HG03432 (cell line): ENCODE data around the gene ZNF688.
A peak's percentile ranks its signal among the peaks of the same experiment; 100 is the strongest.
"Not testable (repeated sequence)": the region's sequence is repeated elsewhere in the genome, so short reads cannot be mapped to it uniquely, and the experiment has no call there.

Experiments used
- ATAC-seq: cut with Tn5 transposase; IDR thresholded peaks from one replicate; pipeline ENCODE4 v1.9.1; 2021; ENCODE audit warnings: mild to moderate bottlenecking, moderate library complexity; ENCODE audit not compliant: unreplicated experiment

The ZNF688 gene

GRCh38 chr16:30571445-30572322 is at the start of gene ZNF688:
Gene ZNF688, minus strand, starts transcription at chr16:30571714. Its CDS starts 85 bp downstream, at chr16:30571629.
- peak; percentile 74 for ATAC-seq

DNA sequence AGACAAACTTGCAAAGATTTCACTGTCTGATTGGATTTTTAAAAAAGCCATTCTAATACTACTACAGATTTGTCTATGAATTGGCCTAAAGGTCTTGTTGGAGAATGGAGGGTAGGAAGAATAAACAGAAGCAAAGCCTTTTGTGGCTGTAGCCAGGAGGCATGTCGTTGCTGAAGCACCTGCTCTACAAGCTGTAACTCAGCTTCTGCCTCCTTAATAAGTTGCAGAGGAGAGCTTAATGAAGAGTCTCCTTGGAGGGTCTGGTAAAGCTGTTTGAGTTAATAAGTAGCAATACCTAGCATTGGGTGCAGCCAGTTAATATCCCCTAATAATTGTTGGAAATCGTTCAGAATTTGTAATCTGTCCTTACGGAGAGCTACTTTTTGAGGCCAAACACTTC is 48.7 kb upstream of the ZNF688 start:
- no peak for ATAC-seq

DNA sequence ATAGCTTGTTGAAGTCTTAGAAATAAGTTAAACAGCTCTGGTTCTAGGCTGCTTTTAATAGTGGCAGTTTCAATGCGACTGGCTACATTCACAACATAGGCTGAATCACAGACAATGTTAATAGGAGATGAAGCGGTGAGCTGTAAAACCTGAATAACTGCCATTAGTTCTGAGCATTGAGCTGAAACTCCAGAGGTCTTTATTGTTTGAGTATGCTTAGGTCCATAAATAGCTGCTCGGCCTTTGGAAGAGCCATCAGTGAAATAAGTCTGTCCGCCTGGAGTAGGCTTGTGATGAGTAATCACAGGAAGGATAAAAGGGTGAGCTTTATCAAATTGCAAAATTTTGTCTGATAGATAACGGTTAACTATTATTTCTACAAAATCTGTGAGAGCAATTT is 48.1 kb upstream of the ZNF688 start:
- no peak for ATAC-seq

GRCh38 chr16:30619202-30619601 is 47.7 kb upstream of the ZNF688 start:
- ATAC-seq, result no peak

GRCh38 chr16:30615358-30616091 is 44.0 kb upstream of the ZNF688 start:
- no peak for ATAC-seq

DNA sequence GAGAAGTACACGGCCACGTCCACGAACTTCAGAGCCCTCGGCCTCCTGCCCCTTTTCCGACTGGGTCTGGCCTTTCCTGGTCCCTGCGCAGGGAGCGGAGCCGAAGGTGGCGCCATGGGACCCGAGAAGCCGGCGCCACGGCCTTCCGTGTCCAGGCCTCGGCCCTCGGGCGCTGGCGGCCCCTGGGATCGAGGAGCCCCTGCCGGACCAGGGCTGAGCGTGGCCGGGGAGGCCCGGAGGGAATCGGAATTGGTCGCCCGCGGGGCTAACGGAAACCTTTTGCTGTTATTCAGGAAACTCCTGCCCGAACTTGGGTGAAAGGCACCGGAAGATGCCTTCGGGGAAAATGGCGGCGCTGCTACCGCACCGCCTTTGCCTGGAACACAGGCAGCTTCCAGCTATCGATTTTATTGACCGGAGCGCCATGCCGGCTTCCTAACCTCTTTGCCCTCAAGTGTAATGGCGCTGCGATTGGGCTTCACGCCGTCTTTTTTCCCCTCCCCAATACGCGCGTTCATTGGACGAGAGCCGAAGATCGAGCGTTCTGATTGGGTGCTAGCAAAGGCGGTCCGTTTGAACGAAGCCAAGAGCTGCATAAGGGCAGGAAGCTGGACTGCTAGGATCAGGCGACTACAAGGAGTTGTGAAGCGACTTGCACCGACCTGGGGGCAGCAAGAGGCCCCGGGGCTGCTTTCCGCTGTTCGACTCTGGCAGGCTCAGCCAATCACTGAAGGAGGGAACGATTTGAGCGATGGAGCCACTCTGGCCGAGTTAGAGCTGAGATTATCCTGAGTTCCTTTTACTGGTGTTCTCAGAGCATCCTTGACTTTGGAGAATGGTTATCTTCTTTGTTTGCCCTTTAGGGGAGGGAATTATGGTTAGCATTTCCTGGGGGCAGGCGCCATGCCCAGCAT is 38.7 kb upstream of the ZNF688 start, which contains the start of gene ZNF689:
Gene ZNF689, minus strand, starts transcription at position 464 of the 914 bp plus-strand sequence. Its CDS starts 348 bp downstream, at position 116.
- ATAC-seq, result peak; percentile 81

DNA sequence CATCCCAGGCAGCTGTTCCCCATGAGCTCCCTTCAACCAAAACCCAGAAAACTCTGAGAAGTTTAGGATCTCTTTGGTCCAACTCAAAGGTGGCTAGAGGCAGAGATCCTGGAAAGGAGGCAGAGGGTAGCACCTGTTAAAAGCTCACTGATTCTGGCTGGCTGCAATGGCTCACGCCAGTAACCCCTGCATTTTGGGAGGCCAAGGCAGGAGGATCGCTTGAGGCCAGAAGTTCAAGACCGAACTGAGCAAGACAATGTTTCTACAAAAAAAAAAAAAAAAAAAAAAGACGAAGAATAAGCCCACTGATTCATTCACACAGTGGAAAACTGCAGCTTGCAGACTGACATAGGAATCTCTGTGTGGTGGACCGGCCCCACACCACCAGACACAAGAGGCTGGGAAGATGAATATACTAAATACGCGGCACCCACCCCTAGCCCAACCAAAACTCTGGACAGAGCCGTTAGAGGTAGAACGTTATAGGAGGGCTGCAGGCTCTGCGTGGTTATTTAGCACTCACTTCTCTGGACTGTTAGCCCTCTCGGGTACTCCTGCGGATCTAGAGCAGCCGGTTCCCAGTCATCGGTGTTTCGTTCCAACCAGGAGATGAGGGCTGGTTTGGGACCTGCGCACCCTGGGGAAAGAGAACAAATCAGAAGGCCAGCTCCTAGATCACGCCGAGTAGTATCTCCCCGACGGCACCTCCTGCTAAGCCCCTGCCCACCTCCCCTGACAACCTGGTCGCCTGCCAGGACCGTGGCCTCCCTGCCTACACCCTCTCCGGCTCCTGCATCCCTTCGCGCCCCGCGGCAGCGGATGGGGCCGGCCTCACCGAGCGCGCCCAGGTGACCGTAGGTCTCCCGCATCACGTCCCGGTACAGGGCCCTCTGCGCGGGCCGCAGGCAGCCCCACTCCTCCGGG is 37.8 kb upstream of the ZNF688 start:
- peak; percentile 38 for ATAC-seq

DNA sequence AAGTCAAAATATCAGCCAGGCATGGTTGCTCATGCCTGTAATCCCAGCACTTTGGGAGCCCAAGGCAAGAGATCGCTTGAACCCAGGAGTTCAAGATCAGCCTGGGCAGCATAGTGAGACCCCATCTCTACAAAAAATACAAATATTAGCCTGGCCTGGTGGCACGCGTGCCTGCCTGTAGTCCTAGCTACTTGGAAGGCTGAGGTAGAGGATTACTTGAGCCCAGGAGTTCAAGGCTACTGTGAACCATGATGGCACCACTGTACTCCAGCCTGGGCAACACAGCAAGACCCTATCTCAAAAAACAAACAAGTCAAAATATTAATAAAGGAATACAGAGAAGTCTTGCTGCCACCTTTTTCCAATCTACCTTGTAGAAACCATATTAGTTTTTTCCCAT is 34.5 kb upstream of the ZNF688 start:
- no peak for ATAC-seq

GRCh38 chr16:30605158-30605557 is 33.6 kb upstream of the ZNF688 start:
- ATAC-seq, result no peak

GRCh38 chr16:30604316-30604947 is 32.9 kb upstream of the ZNF688 start:
- no peak for ATAC-seq

GRCh38 chr16:30603945-30604315 is 32.4 kb upstream of the ZNF688 start:
- no peak for ATAC-seq

DNA sequence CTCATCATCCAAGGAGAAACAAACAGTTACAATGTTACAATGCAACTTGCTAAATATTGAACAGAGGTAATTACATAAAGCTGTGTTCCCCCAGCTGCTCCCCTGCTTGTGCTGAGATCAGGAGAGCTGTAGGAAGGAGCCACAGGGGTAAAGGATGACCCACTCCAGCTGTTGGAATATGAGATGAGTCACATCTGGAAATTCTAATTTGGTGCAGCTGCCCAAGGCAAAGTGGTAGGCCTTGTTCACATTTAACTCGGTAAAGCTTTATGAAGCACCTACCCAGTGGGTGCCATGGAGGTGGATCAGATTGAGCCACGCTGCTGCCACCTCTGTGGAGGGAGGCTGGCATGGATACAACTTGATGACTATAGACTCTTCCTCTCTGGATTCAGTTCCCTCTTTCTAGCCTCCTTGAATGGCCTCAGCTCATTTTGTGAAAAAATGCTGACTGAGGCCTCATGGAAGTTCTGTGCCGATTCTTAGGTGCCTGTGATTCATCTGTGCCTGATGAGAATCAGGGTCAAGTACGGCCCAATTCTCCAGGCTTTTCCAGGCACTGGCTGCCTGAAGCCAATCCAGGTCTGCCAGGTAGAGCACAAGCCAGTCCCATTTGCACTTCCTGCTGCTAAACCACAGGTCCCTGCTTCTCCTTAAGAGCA is 31.2 kb upstream of the ZNF688 start:
- ATAC-seq, result no peak

DNA sequence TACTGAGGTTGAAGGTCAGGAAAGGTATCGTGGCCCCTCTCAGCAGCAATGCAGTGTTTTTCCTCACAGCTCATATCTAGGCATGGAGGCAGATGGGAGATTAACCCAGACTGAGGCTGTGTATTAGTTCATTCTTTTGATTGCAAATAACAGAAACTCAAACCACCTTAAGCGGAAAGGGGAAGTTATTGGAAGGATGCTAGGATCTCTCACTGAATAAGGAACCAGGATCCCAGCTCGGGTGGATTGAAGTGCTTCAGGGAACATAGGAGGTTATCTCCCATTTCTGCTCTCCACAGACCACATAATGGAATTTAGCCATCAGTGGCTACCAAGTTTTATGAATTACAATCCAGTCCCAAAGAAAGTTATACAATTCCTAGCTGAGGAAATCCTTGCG is 30.5 kb upstream of the ZNF688 start:
- no peak for ATAC-seq

DNA sequence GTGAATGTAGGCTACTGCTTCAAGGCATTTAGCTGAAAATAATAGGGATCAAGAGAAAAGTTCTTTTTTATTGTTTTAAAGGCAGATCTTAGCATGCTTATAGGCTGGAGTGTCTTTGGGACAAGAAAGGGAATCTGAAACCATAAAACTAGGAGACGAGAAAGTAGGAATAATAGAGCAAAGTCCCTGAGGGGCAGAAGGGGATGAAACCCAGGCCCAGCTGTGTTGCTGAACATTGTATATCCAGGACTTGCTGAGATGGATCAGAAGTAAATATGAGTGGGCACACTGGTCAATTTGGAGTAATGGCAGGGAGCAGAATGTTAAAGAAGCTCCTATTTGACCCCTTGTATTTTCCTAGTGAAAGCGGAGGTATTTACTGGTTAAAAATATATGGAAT is 29.4 kb upstream of the ZNF688 start:
- ATAC-seq, result no peak

DNA sequence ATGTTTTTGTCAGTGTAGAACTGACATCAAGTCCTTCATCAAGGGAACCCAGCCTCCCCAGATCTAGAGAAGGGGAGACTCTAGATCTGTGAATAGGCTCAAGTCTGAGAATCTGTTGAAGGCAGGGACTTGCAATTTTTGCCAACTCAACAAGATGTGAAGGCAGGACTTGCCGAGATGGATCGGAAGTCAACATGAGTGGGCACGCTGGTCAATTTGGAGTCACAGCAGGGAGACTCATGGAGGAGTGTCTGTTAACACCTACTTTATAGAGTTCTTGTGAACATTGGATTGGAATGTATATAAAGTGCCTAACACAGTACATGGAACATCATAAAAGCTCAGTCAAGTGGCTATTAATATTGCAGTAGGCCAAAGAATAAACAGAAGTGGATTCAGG is 28.7 kb upstream of the ZNF688 start:
- ATAC-seq, result no peak

- no peak for ATAC-seq
Measured at GRCh38 chr16:30592871-30593270, 21.4 kb upstream of the ZNF688 start.

DNA sequence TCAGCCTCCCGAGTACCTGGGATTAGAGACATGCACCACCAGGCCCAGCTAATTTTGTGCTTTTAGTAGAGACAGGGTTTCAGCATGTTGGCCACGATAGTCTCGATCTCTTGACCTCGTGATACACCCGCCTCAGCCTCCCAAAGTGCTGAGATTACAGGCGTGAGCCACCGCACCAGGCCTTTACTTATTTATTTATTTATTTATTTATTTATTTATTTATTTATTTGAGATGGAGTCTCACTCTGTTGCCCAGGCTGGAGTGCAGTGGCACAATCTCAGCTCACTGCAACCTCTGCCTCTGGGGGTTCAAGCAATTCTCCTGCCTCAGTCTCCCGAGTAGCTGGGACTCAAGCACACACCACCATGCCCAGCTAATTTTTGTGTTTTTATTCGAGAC is 19.4 kb upstream of the ZNF688 start:
- ATAC-seq, result not testable (repeated sequence)

DNA sequence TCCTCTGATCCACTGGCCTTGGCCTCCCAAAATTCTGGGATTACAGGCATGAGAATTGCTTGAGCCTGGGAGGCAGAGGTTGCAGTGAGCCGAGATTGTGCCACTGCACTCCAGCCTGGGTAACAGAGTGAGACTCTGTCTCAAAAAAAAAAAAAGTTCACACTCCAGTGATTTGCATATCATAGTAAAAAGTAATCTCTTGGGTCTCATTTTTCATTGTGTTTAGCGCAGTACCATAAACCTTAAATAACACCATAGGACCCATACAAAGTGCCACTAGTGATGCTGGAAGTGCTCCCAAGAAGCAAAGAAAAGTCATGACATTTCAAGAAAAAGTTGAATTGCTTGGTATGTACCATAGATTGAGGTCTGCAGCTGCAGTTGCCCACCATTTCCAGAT is 18.1 kb upstream of the ZNF688 start:
- not testable (repeated sequence) for ATAC-seq

- no peak for ATAC-seq
Measured at GRCh38 chr16:30588651-30589050, 17.1 kb upstream of the ZNF688 start.
